Ramos (cell line): ENCODE data around the gene FDXR.
"Not testable (repeated sequence)": the region's sequence is repeated elsewhere in the genome, so short reads cannot be mapped to it uniquely, and the experiment has no call there.

Experiments
- in situ Hi-C: fragments of 300-500 bp; cut with MboI; formaldehyde crosslinking; loops from one replicate; pipeline ENCODE4 v1.14.3; 2022; ENCODE audit warnings: low sequenced_read_pairs; ENCODE audit not compliant: unreplicated experiment

The FDXR gene

DNA sequence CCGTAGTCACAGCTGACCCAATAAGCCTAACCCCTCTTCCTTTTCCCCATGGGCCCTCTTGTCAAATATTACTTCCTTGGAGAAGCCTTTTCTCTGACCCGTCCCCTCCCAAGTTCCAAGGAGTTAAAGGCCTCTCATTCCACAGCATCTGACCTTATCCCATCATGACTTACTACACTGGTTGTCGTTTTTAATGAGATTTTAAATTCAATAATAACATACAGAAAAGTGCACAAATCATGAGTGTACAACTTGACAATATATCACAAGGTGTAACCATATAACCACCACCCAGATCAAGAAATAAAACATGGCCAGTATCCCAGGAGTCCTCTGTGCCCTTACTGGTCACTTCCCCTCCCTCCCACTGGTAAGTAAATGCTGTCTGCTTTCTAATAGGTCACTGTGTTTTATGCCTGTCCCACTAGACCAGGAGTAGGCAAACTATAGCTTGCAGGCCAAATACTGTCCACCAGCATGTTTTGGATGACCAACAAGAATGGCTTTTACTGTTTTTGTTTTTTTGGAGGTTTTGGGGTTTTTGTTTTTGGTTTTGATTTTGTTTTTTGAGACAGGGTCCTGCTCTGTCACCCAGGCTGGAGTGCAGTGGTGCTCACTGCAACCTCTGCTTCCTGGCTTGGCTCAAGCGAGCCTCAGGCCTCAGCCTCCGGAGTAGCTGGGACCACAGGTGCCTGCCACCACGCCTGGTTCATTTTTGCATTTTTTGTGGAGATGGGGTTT, 1.2 kb upstream of the FDXR start:
- in situ Hi-C loops = no loop called here

DNA sequence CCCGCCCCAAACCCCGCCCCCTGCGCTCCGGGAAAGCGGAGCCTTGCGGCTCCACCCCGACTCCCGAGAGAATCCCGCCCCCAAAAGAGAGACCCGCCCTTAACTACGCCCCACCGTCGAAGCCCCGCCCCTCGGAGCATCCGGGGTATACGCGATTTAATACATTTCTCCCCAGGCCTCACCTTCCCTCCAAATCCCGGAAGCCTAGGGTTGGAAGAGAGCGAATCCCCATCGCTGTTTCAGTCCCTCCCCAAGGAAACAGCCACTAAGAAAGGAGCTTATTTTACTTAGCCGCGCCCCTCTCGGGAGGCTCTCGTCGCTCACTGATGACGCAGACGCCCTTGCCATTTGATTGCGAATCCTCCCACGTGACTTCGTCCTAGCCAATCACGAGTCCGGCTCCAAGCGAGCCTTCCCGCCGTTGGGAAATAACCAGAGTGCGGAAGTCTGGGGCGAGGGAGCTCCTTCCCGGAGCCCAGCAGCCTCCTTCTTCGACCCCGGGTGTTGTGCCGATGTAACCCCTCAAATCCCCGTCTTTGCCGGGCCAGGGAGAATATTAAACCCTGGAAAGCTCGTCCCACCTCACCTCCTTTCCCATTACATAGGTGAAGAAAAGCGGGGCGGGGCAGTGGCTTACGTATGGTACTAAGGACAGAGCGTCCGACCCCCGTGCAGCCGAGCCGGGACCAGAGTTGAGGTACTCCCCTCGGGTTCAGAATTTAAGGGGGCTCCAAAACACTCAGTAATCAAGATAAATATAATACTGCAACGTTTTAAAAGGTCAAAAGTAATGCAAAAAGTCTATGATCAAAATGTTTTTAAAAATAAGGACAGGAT, 461 bp upstream of the FDXR start:
- in situ Hi-C loops = no loop called here

DNA sequence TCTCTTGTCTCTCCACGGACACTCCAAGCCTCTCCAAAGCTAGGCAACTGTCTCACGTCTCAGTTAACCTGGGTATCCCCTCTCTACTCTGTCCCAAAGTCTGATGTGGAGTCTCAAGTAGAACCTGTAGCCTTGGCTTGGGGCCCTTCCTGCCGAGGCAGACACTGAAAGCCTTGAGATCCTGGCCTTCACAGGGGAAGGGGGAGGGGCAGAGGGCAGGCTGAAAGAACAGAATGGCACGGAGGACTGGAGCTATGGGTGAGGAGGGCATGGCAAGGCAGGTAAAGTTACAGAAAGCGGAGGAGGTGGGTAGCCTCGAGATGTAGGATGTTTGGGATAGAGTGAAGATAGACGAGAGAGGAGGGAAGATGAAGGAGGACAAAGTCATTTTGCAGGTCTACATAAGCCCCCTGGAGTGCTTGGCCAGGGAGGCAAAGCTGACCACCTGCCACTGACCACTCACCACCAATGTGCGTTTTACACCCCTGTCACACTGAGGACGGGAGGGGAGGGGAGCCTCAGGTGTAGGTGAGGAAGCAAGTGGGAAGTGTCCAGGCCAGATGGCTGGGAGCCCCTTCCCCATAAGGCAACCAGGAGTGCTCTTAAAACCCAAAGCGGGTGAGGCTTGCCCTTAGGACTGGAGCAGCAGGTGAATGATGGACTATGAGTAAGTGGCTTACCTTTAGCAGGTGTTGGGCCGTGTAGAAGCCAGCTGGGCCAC, 1.3 kb downstream of the FDXR start:
- in situ Hi-C loops = no loop called here

DNA sequence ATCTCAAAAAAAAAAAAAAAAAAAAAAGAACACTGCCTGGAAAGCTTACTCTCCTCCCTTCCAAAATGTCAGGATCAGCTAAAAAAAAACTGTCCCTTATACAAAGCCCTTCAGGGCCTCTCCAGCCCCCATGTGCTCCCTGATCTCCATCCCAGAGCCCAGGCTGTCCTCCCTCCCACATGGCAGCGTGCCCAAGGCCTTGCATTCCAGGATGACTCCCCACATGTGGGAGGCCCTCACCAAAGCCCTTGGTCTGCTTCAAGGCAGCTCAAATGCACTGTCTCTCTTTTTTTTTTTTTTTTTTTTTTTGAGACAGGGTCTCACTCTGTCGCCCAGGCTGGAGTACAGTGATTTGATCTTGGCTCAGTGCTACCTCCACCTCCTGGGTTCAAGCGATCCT, 2.3 kb downstream of the FDXR start:
- in situ Hi-C loops = no loop called here

DNA sequence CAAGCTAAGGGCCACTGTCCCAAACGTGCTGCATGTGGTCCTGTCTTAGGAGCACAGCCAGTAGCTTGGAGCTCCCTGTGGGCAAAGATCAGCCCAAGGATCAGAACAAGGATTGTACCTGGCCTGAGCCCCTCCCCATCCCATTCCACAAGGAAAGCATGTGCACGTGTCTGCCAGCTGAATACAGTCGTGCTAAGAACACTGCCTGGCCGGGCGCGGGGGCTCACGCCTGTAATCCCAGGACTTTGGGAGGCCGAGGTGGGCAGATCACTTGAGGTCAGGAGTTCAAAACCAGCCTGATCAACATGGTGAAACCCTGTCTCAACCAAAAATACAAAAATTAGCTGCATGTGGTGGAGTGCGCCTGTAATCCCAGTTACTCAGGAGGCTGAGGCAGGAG, 2.8 kb downstream of the FDXR start:
- in situ Hi-C loops = not testable (repeated sequence)

DNA sequence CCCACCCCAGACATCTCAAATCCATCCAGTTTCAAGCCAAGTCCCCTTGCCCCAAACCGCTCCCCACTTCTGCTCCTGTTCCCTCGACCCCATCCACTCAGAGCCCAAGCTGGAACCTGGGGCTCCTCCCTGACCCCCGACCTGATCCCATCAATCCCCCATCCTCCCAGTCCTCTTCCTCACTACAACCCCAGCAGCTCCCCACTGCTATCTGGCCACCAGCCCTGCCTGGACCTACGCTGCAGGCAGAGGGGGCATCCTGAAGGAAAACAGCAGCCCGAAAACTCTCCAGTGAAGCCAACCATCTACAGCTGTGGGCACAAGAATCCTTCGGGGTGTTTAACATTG, 3.9 kb downstream of the FDXR start:
- in situ Hi-C loops = loop anchor here (5.0 to 10.0 kb wide), 2 partner anchors 77 to 214 kb away; no protein-coding TSS in a partner anchor

DNA sequence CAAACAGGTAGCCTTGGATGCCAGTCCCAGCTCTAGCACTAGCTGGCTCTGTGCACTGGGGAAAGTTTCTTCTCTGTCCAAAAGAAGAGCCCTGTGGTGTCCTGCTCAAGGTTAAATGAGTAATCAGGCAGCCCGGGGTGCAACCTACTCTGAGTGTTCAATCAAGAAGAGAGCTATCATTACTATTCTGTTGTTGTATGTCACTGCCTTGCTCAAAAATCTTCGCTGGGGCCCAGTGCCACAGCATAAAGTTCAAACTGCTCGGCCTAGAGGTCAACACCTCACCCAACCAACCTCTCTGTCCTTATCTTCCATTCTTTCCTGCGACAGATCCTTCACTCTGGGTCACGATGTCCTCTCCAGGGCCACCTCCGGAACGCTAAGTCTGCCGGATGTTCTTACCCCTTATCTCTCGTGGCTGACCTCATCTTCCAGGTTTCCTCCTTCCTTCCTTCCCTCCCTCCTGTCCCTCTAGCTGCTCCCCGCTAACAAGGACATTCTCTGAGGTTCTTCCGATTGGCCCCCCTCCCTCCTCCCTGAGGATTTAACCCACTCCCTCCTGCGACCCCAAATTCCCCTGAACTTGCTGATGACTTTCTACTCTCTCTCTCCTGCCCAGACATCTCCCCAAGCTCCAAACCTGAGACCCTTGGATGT, 4.4 kb downstream of the FDXR start:
- in situ Hi-C loops = loop anchor here (5.0 to 10.0 kb wide), 2 partner anchors 76 to 214 kb away; no protein-coding TSS in a partner anchor

DNA sequence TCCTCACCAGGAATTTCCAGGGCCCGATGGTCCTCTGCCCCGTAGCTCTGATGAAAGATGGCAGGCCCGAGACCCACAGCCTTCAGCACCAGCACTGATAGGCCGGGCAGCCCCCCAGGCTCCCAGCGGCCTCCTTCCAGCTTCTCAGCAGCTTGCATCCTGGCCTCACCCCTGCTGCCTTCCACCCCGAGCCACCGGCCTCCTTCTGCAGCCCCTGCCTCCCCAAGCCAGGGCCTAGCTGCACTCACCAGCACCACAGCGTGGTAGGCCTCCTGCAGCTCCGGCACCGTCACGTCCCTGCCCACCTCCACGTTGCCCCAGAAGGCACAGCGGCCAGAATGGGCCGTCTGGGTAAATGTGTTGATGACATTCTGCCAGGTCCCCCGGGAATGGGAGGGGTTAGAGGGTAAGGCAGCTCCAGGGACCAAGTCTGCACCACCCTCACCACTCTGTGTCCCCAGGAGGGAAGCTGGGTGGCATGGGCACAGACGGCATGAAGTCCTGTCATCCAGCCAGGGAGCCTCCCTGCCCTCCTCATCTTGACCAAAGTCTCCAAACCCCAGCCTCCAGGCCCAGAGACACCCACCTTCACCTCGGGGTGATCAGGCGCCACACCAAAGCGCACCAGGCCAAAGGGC, 6.5 kb downstream of the FDXR start:
- in situ Hi-C loops = loop anchor here (5.0 to 10.0 kb wide), 2 partner anchors 74 to 212 kb away; no protein-coding TSS in a partner anchor

DNA sequence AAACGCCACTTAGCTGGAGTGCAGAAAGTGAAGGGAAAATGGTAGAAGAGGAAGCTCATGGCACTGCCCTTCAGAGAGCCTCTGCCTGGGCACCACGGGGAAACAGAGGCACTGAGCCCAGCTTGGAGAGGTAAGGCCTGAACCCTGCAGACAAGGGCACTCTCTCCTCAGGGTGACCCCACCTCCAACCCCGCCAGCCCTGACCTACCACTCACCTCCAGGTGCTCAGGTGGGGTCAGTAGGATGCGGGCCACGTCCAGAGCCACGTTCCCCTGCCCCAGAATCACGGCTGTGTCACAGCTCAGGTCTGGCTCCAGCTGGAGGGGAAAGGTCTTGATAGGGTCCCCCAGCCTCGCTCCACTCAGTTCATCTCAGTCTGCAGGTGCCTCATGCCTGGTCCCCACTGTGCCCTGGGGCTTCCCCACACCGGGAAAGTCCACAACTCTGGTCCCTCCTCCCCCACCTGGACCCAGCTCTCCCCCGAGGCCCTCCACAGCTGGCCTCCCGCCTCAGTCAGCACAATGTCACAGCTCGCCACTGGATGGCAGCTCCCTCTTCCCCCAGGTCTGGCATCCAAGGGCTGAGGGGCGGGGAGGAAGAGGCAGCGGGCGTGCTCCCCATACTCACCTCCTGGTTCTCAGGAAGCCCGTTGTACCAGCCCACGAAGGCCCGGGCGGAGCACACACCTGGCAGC, 7.1 kb downstream of the FDXR start:
- in situ Hi-C loops = loop anchor here (5.0 to 10.0 kb wide), 2 partner anchors 73 to 211 kb away; no protein-coding TSS in a partner anchor

DNA sequence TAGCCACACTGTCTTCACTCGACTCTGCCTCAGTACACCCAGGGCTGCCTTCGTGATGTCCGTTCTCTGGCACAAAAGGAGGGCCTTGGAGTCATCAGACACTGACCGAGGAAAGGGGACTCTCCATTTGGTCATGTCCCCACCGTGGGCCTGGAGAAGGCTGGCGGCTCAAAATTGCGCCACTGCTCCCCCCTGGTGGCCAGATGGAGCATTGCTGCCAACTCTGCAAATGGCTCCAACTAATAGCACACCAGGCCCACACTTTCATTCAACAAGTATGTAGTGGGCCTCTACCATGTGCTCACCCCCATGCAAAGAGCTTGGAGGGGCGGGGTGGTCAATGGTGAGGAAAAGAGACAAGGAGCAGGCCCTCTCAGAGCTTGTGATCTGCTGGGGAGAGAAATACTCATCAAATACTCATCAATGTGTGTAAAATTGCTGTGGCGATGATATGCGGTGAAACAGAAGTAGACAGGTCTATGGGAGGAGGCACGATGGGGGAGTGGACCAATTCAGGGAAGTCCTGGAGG, 7.9 kb downstream of the FDXR start:
- in situ Hi-C loops = loop anchor here (5.0 to 10.0 kb wide), 2 partner anchors 73 to 210 kb away; no protein-coding TSS in a partner anchor

DNA sequence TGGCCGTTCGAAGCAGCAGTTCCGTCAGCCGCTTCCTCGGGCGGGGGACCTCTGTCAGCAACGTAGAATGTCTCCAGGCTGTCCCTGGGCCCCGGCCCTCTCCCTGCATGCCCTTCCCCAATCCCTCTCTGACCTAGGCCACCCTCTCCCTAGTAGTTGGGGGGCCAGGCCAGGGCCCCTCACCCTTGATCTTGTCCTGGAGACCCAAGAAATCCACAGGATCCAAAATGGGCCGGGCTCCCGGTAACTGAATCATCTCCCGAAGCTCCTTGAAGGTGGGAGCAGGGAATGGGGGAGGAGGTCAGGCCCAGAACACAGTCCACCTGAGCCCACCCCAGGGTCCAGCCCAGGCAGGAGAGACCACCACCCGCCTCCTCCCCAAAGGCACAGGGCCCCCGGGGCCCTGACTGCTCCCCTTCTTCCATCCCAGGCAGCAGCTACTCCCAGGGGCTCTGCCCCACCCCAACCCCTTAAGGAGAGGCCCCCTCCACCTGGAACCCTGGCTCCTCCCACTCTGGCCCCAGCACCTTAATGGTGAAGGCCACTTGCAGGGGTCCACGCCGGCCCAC, 8.4 kb downstream of the FDXR start:
- in situ Hi-C loops = loop anchor here (10.0 kb wide), 1 partner anchor 210 kb away; no protein-coding TSS in a partner anchor

DNA sequence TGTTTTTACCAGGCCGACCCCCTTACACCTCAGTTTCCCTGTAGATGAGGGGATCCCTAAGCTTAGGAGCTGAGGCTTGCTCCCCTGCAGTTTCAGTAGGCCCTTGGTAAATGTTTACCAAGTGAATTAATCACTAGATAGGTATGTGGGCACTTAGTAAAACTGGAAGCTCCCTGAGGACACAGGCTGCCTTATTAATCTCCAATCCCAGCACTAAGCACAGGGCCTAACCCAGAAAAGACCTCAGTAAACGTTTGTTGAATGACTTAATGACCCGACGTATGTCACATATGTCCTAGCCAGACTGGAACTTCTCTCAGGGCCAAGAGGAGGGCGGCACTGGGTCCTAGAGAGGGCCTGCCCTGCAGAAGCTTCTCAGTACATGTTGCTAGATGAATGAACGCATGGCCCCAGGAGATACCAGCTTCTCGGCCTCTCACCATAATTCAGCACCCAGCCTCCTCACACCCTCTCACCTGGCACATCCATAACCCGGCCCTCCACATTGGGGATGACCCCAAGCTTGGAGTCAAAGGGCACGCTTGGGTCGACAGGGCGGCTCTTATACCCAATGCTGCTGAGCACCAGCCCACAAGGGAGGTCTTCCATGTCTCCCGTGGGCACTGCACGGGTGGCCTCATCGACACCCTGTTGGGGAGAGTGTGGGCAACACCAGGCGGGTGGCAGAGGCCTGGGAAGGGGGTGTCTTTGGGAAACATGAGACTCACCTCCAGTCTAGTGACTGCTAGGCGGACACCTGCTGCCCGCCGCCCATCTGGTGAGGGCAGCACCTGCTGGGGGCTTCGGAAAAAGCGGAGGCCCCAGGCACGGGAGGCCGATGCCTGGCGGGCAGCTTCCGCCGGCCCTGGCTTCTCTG, 9.1 kb downstream of the FDXR start:
- in situ Hi-C loops = loop anchor here (10.0 kb wide), 1 partner anchor 209 kb away; no protein-coding TSS in a partner anchor

DNA sequence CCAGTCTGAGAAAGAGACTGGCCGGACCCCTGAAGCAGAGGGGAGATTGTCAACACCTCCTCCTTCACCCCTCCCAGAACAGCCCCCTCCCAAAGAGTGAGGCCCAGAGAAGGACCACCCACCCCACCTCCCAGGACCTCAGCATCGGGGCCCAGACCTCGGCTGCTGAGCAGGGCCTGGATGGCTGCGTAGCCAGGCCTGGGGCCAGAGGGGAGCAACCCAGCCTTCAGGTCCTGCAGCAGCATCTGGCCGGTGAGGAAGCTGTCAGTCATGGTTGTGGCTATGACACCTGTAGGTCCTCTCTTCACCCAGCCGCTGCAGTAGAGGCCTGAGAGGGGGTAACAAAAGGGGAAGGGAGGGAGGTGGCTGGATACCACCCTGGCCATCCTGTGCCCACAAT, 9.9 kb downstream of the FDXR start:
- in situ Hi-C loops = loop anchor here (10.0 kb wide), 1 partner anchor 208 kb away; no protein-coding TSS in a partner anchor

DNA sequence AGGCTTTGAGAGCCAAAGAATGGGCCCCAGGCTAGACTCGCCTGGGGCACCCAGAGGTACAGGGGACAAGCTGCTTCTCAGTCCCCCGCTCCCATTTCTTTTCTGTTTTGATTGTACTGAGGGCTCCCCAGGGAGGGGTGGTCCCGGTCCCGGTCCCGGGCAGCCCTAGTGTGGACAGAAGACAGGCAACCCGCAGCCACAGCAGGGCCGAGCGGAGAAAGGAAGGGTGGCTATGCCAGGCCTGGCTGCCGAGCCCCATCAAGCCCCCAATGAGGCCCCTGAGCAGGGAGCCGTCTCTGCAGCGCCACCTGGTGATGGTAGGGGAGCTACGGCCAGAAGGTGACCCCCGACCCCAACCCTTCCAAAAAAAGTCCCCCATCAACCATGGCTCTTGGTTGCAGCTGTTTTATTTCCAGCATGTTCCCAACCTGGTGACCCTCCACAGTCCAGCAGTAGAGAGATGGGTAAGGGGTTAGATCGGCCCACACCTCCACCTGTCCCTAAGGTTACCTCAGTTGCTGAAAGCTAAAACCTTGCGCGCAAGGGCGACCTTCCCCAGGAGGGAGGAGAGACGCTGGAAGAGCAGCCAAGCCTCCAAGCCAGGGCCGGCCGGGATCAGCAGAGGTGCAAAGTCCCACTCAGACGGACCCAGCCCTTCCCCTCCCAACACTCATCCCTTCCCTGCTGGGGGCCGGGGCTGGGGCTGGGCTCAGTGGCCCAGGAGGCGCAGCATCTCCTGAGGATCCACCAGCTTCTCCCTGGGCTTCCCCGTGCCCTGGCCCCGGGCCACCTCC, 10.5 kb downstream of the FDXR start:
- in situ Hi-C loops = loop anchor here (10.0 kb wide), 1 partner anchor 208 kb away; no protein-coding TSS in a partner anchor

DNA sequence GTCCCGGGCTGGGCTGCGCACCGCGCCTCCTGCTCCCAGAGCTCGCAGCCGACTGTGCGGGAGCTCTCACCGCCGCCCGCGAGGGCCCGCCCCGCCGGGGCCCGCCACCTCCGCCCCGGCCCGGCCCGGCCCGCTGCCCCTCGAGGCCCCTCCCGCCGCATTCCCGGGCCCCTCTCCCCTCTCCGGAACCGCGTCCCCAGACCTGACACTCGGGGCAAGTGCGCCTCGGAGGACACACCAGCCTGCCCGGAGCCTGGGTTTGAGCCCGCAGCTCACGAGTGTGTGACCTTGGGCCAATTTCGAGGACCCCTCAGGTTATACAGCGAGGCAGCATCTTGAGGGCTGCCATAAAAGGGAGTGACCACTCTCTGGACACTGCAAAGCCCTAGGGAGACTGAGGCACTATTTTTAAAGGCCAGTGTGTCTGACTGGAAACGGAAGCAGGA, 11.1 kb downstream of the FDXR start:
- in situ Hi-C loops = loop anchor here (10.0 kb wide), 1 partner anchor 207 kb away; no protein-coding TSS in a partner anchor
